ENCODE measurements around the gene NRXN3. TPM values are rescaled to one million over a fixed set of nuclear protein-coding genes. Genes with fewer than 3 reads are reported as not detected.

The NRXN3 gene
- total RNA-seq, 1 experiment from 2014 or later, result 0.07 TPM

DNA sequence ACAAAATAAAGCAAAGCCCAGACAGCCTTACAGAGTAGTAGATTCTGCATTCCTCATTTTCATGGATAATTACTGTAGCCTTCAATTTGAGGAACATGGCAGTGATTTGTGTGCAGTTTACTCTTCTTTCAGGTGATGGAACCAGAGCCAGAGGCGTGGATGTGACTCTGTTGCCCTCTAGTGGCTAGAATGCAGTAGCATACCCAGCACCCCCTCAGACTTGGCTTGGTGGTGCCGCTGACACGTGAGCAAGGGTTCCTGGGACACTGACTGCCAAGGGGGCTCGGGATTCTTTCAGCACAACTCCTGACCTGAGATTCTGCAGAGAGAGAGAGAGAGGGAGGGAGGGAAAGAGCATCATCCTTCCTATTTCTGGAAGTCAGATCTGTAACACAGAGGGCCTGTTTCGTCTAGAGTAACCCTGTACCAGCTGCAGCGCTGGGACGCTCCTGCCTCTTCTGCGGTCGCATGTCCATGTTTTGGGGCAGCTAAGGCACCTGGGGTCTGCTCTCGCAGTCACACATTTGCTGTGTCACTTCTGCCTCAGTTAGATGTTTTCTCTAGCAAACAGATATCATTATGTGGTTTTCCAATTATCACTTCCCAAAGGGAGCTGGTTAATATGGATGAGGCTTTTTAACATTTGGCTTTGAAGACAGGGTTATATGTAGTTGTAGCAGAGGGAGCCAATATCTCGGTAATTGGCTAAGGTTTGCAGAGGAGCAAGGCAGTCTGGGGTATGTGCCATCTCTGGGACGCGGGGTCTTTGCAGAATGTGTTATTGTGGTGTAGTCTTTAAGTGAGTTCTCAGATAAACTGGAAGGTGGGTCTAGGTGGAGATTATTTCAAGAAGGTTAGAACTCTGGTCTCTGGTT lies 428.1 kb downstream of the NRXN3 start:
- peak; percentile 15 for DNase-seq
- Histone ChIP-seq H3K9me3 (no peaks in the 10 kb centered on the region), H3K4me3 (no peak overlapping the region), H3K36me3 (no peaks in the 10 kb centered on the region), H3K27me3 (no peaks in the 10 kb centered on the region)

DNA sequence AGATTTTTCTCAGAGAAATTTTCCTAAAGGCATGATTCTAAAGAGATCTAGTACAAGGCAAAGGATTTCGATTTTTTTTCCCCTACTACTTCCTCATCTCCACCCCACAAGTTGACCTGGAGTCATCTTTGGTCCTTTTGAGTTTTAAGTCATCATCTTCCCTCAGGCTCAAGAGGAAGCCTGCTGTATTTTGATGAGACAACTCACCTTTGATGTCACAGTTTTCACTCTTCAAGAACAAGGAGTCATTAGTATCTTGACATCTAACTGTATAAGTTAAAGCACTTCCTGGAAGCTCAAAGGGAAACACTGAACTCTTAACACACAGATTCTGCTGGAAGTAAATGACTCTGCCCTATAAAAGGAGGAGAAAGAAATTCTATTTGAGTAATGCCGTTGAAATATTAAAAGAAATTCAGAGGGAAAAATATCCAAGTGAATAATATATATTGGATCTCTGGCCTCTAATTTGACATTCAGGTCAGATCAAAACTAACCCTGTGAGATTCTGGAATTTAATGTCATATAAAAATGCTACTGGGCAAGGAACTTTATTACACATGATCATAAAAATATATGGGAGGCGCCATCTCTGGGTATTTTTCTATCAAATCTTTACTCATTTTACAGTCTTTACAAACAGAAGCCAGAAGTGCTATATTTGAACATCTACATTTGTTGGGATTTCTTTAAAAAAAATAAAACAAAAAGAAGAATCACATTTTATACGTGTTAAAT lies 435.0 kb downstream of the NRXN3 start:
- Histone ChIP-seq H3K27me3 (no peaks in the 10 kb centered on the region), H3K9me3 (no peaks in the 10 kb centered on the region), H3K36me3 (no peaks in the 10 kb centered on the region), H3K4me3 (no peak overlapping the region)
- DNase-seq, result no peak

DNA sequence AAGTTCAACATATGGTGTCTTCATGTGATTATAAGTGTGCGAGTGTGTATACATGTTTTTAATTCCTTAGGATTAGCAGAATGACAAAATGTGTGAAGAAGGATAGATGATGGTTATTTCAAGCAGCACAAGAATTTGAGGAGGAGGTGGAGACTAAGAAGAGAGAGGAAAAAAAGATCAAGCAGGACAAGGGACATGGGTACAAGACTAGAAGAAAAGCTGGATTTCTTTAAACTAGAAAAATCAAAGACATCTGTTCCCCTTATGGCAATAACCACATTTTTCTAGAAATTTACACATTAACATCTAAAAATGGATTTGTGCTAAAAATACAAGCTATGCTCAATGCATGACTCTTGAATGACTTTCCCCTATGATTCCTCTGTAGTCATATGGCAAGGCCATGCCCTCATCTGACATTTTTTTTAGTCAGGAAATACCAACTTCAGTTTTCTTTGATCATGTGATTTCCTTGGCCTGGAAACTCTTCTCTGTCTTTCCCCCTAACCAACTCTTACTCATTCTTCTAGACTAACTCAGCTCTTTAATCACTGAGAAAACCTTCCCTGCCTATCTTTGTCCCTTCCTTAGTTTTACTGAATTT lies 435.8 kb downstream of the NRXN3 start:
- Histone ChIP-seq H3K27me3 (no peaks in the 10 kb centered on the region), H3K4me3 (no peak overlapping the region), H3K9me3 (no peaks in the 10 kb centered on the region), H3K36me3 (no peaks in the 10 kb centered on the region)
- no peak for DNase-seq

DNA sequence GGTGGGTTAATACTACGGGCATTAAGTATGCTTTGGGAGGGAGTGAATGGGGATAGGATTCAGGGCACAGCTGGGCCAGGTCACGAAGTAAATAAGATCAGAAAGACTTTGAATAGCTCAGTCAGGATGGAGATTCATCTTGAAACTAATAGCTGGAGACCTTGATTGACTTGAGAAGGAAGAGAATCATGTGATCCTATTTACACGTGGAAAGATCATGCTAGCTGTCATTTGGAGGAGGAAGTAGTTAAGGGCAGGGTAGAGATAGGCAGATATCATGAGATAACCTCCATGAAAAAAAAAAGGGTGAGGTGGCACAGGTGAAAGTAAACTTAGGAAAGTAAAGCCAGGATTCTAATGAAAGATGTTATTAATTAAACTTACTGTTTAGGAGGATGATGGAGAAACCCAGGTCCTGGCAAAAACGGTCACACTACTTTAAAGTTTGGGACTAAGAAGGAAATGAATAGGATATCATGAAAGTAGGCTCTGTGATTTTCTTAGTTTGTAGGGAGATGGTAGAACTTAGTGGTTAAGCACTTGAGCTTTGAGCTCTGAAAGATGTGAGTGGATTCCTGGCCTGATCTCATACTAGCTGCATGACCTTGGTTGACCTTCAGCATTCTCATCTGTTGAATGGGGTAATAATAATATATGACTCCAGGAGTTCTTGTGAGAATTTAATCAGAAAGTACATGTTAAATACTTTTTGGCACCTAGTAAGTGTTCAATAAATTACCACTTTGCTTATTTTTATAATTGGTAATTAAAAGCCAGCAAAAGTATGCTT lies 439.0 kb downstream of the NRXN3 start:
- Histone ChIP-seq H3K27me3 (no peaks in the 10 kb centered on the region), H3K36me3 (no peaks in the 10 kb centered on the region), H3K4me3 (no peak overlapping the region), H3K9me3 (no peaks in the 10 kb centered on the region)
- DNase-seq, result no peak

DNA sequence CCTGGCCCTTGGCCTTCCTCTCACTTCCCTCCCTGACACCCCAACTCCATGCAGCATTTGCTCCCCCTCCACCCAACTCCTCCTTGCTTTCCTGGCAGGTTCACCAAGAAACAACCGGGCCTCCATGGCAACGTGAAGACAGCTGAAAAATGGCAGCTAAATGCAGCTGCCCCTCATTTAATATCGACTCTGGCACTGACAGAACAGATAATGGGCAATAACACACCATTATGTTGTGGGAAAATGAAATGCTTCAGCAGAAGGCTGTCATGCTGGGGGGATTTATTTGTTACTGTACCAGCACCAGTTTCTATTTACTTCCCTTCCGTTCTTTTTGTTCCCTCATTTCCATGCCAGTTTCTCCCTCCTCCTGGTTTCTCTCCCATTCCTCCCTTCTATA lies 440.8 kb downstream of the NRXN3 start:
- no peaks in the 10 kb centered on the region for H3K27me3 ChIP-seq
- H3K4me3 ChIP-seq, result no peak overlapping the region
- no peaks in the 10 kb centered on the region for H3K36me3 ChIP-seq
- H3K9me3 ChIP-seq, result no peaks in the 10 kb centered on the region
- DNase-seq, result no peak

DNA sequence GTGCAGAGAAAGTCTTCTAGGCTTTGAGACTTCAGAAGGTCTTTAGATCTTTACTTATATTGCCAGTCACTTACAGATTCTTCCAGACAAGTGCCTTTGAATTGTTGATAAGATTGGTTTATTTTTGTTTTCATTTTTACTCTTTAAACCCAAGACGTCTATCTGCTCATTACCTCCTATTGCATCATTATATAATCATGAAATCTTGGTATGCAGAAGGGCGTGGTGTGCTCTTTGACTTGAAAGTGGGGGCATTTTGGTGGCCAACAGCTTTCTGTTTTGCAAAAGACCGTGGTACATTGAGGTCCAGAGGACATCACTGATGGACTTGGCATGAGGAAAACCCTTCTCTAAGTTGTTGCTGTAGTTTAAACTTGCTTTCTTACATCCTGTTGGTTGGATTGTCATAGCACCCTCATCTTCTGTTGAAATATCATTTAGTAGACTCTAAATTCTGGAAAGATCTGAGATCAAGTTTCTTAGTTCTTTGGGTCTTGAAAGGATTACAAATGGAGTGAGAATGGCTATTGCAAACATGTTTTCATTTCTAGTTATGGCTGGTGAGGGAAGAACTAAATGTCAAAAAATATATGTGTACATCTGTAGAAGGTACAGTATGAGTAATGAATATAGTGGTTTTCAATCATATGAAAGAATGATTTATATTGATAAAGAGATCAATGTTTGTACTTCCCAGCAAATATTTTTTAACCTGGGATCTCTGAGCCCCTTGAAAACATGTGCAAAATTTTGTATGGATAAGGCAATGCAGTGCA lies 441.8 kb downstream of the NRXN3 start:
- DNase-seq, result no peak
- no peak overlapping the region for H3K4me3 ChIP-seq
- no peaks in the 10 kb centered on the region for H3K9me3 ChIP-seq
- H3K27me3 ChIP-seq, result no peaks in the 10 kb centered on the region
- no peaks in the 10 kb centered on the region for H3K36me3 ChIP-seq

DNA sequence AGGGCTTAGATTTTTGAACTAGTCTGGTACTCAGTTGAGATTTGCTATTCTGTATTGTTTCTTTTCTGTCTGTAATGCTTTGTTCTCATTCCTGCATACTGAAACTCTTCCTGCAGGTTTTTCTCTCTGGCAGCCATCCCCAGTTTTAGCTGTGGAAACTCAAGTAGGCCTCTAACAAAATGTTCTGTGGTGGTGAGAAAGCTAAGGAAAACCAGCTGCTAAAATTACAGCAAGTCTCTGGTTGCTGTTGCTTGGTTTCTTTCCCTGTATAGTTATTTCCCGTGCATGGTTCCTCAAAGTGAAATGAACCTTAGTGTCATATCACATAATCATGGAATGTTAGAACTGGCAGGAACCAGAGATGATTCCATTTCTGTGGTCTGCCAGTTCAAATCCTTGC lies 442.5 kb downstream of the NRXN3 start:
- Histone ChIP-seq H3K36me3 (no peaks in the 10 kb centered on the region), H3K27me3 (no peaks in the 10 kb centered on the region), H3K4me3 (no peak overlapping the region), H3K9me3 (no peaks in the 10 kb centered on the region)
- no peak for DNase-seq

DNA sequence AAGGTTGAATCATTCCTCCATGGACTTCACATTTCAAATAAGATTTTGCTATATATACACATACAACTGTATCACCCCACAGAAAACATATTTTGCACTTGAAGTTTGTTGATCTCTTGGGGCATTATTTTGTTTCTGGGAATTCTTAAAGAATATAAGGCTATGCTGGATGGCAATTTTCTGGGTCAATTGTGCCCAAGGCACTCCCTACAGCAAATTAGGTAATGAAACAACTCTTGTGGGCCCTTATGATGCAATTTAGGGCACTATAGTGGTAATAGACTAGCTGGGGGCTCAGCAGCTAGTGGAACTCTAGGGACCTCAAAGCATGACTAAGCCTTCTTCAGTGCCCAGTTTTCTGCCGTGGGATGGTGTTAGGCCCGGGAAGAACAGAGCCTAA lies 444.4 kb downstream of the NRXN3 start:
- DNase-seq, result no peak
- Histone ChIP-seq H3K4me3 (no peak overlapping the region), H3K9me3 (no peaks in the 10 kb centered on the region), H3K27me3 (no peaks in the 10 kb centered on the region), H3K36me3 (no peaks in the 10 kb centered on the region)

DNA sequence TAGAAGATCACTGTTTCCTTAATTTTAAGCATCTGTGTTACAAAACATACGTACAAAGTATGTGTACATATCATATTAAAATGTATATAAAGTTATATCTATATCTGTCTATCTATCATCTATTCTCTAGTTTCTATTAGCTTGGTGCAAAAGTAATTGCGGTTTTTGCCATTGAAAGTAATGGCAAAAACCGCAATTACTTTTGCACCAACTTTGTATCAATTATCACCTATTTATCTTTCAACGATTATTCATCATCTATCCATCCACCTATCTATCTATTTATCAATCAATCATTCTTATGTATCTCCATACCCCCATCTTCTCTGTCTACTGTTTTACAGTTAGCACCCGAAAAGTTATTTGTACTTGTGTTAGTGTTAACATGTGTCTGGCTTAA lies 447.6 kb downstream of the NRXN3 start:
- H3K4me3 ChIP-seq, result no peak overlapping the region
- no peaks in the 10 kb centered on the region for H3K9me3 ChIP-seq
- H3K27me3 ChIP-seq, result no peaks in the 10 kb centered on the region
- DNase-seq, result no peak
- H3K36me3 ChIP-seq, result no peaks in the 10 kb centered on the region

DNA sequence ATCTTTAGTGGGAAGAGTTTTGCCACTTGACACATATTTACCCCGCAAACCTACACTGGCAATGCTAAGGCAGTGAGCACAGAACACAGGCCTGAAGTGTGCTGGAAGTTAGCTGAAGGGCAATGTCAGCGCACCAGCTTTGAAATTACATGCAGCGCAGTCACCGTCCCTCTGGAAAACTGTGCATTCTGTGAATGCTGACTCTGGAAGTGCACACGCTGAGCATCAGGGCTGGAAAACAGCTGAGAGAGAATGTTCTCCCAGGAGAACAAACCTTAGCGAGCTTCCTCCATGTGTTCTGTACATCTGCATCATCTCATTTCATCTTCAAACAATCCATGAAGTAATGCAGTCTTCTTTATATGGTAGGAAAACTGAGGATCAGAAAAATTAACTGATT lies 448.2 kb downstream of the NRXN3 start:
- H3K27me3 ChIP-seq, result no peaks in the 10 kb centered on the region
- no peak overlapping the region for H3K4me3 ChIP-seq
- H3K36me3 ChIP-seq, result no peaks in the 10 kb centered on the region
- no peak for DNase-seq
- H3K9me3 ChIP-seq, result no peaks in the 10 kb centered on the region

DNA sequence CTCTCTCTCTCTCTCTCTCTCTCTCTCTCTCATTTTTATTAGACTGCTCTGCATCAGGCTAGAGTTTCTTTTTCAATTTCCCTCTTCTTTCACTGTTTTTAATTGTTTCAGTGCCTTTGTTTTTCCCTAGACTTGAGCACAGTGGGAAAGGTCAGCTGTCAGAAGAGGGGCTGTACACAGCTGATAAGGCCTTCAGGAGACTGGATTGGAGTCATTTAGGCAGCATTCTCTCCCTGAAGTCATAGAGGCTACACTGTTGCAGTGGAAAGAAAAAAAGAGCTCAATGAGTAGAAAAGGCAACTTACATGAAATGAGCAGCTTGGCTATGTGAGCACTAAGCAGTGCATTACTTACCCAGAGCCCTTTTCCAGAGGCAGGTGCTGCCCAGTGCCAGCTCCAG lies 456.9 kb downstream of the NRXN3 start:
- DNase-seq, result no peak
- no peaks in the 10 kb centered on the region for H3K27me3 ChIP-seq
- H3K36me3 ChIP-seq, result no peaks in the 10 kb centered on the region
- no peaks in the 10 kb centered on the region for H3K9me3 ChIP-seq
- H3K4me3 ChIP-seq, result no peak overlapping the region

DNA sequence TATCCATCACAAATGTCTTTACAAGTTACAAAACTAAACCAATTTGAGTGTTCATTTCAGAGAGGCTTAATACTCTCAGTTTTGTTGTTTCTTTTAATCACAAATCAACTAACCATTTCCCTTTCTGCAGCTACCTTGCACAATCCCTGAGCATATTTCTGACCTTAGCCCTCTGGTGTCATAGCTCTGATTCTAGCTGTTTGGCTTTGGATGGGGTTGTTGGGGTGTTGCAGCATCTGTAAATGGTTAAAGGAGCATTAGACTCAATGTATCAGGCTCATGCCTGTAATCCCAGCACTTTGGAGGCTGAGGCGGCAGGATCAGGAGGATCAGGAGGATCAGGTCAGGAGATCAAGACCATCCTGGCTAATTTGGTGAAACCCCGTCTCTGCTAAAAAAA lies 461.4 kb downstream of the NRXN3 start:
- Histone ChIP-seq H3K27me3 (no peaks in the 10 kb centered on the region), H3K36me3 (no peaks in the 10 kb centered on the region), H3K9me3 (no peaks in the 10 kb centered on the region), H3K4me3 (no peak overlapping the region)
- DNase-seq, result no peak

DNA sequence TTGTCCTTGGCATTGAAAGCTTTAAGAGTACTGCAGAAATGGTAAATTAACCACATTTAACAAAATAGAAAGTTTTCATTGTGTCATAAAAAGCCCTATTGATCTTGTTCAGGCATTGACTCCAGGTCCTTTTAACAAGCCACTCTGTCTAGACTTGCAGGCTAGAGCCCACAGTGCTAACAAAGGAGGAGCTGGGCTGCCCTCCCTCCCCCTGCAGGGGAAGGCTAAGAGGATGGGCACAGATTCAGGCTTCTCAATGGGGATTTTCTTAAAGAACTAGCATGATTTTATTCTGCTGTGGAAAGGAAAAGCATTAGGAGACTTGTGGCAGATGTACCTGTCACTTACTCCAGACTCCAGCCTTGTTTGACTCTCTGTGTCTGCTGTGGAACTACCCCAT lies 463.6 kb downstream of the NRXN3 start:
- no peaks in the 10 kb centered on the region for H3K27me3 ChIP-seq
- DNase-seq, result no peak
- H3K4me3 ChIP-seq, result no peak overlapping the region
- no peaks in the 10 kb centered on the region for H3K9me3 ChIP-seq
- H3K36me3 ChIP-seq, result no peaks in the 10 kb centered on the region

DNA sequence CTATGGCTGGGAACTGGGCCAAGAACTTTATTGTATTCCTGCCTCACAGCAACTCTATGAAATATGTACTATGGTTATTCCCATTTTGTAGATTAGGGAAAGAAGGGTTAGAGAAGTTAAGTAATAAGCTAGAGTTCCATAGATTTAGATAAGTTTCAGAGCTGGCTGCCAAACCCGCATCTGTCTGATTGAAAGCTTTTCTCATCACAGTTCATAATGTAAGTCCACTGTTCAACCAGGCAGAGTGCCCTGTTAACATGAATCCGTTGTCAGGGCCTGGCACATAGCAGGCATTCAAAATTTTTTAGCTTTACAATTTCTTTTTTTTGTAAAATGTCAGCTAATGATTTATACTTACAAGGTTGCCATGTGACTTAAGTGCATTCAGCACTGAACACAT lies 467.3 kb downstream of the NRXN3 start:
- Histone ChIP-seq H3K9me3 (no peaks in the 10 kb centered on the region), H3K4me3 (no peak overlapping the region), H3K36me3 (no peaks in the 10 kb centered on the region), H3K27me3 (no peaks in the 10 kb centered on the region)
- no peak for DNase-seq

DNA sequence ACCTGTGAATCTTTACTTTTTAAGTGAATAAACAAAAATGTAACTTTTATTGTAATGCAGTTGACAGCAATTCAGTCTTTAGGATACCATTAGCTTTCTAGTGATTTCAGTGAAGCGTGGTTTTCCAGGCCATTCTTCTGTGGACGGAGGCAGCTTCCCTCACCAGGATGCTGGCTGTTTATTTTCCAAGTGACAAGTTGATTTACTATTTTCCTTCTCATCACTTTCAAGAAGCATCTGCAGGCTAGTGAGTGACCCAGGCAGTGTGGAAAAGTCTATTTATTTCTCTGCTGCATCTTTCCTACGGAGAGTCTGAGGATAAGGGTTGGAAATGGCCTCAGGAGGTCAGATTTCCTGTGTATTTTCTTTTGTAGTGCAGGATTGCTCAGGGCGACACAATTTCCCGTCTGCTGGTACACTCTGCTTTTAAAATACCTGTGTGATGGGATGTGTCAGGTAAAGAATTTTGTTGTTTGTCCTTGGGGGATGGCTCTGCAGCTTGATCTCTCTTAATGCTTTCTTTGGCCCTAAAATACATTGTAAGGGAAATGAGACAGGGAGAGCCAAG lies 467.8 kb downstream of the NRXN3 start:
- Histone ChIP-seq H3K9me3 (no peaks in the 10 kb centered on the region), H3K4me3 (no peak overlapping the region), H3K36me3 (no peaks in the 10 kb centered on the region), H3K27me3 (no peaks in the 10 kb centered on the region)
- no peak for DNase-seq

DNA sequence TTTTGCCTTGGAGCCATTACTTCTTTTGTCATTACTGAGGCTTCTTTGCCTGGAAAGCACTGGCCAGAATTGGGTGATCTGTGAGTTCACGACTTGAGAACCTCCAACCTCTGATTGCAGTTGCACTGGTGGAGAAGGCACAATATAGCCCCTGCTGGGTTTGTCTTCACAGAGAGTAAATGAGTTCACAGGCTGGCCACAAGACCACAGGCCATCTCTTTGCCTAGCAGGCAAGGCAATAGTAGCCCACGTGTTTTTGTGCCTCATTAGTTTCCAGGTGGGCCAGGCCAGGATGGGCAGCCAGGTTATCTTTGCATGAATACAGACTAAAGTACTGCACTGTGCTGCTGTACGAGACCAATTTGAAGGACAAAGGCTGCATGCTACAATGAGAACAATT lies 468.8 kb downstream of the NRXN3 start:
- Histone ChIP-seq H3K9me3 (no peaks in the 10 kb centered on the region), H3K4me3 (no peak overlapping the region), H3K27me3 (no peaks in the 10 kb centered on the region), H3K36me3 (no peaks in the 10 kb centered on the region)
- DNase-seq, result no peak

All from MG63 (cell line).